ENCODE data around the gene EVA1C.
A peak's percentile ranks its signal among the peaks of the same experiment; 100 is the strongest.

EVA1C gene

DNA sequence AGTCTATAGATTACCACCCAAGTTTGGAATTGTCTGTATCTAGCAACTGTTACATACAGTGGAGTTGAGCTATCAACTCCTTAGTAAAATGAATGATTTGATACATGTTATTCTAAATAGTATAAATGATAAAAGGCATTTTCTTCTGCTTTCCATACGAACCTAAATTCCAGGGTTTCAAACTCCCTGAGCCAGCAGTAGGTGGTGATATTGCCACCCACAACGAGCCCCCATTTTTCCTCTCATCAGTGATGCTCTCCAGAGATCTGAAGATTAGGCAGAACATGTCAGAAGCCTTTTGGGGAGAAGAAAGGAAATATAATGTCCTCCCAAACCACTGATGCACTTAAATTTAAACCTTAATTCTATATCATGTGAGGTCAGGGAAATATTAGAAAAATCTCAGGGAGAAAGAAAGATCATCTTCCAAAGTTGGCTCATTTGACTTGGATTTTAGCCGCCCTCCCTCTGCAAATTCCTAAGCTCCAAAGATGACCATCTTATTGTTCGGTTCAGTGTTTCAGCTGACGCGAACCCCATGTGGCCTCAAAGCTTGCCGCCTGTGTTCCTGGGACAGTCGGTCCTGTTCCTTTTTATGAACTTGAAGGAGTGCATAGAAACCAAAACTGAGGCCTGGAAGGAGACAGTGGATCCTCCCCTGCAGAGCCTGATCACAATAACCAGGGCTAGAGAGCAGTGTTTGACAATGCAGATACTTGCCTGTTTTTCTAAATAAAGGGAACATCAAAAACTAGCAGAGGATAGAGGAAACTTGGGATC, 2.3 kb downstream of the EVA1C start:
- no peak overlapping the region for H3K4me3 ChIP-seq (ENCODE audit: low read depth, low read length)
- peak; percentile 76 for DNase-seq (ENCODE audit: low read depth)
- TF ChIP-seq CTCF (conservative IDR thresholded peaks at IDR 0.05; ENCODE audit: low read depth, low read length) = peak; percentile 76

- H3K4me3 ChIP-seq (ENCODE audit: low read depth, low read length) = no peak overlapping the region
- no peak for TF ChIP-seq CTCF (conservative IDR thresholded peaks at IDR 0.05; ENCODE audit: low read depth, low read length)
- DNase-seq (ENCODE audit: low read depth) = no peak
These were observed 3.2 kb downstream of the EVA1C start for GRCh38 chr21:32415451-32416398.

- no peak overlapping the region for H3K4me3 ChIP-seq (ENCODE audit: low read depth, low read length)
- no peak for DNase-seq (ENCODE audit: low read depth)
- no peak for TF ChIP-seq CTCF (conservative IDR thresholded peaks at IDR 0.05; ENCODE audit: low read depth, low read length)
These were observed 5.6 kb downstream of the EVA1C start for GRCh38 chr21:32418146-32418545.

DNA sequence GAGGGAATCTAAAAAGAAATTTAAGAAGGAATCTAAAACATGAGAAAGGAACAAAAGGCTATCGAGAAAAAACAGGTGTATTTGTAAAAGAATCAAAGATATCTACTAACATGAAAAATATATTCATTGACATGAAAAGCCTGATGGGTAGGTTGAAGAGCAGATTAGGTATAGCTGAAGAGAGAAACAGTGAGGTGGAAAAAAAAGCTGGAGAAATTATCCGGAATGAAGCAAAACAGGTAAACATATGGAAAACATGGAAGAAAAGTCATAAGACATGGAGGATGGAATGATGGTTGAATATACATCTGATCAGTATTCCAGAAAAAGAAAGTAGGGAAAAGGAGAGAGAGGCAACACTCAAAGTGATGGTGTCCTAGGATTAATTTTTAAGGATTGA, 9.6 kb downstream of the EVA1C start:
- TF ChIP-seq CTCF (conservative IDR thresholded peaks at IDR 0.05; ENCODE audit: low read depth, low read length) = no peak
- H3K4me3 ChIP-seq (ENCODE audit: low read depth, low read length) = no peak overlapping the region
- DNase-seq (ENCODE audit: low read depth) = no peak

DNA sequence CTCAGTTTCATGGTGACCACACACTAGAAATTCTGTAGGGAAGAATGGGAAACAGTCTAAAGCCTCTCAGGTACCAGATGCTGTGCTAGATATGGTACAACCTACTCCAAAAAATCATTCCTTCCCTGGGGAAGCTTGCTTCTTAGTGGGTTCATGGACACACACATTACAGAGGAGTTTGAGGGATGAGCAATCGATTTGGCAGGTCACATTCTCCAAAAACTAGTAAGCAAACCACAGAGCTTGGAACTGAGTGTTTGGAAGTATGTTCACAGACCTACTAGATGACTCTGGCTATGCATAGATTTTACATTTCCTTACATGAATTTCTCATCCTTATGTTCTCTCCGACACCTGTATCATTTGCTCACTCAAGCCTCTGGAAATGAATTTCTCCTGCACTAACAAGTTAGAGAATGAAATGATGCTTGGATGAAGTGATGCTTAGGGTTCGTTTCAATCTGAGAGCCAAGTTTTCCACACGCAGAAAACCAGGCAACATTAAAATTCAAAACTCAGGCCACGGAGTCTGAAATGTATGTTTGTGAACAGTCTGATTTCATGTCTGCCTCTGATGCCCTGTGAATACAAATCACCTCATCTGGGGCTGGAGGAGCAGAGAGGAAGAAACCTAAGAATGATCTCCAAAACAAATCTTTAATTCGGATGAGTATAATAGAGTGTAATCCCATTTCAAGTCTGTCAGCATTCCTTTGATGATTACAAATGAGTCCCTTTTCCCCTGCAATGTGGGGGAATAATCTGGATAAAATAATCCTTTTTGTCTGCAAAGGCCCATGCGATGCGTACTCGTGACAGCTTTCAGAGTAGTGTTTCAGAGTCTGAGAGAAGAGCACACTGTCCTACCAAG, 11.0 kb downstream of the EVA1C start:
- TF ChIP-seq CTCF (conservative IDR thresholded peaks at IDR 0.05; ENCODE audit: low read depth, low read length) = no peak
- peak; percentile 76 for DNase-seq (ENCODE audit: low read depth)
- no peak overlapping the region for H3K4me3 ChIP-seq (ENCODE audit: low read depth, low read length)

GRCh38 chr21:32424191-32424535, 11.7 kb downstream of the EVA1C start:
- DNase-seq (ENCODE audit: low read depth) = no peak
- H3K4me3 ChIP-seq (ENCODE audit: low read depth, low read length) = no peak overlapping the region
- TF ChIP-seq CTCF (conservative IDR thresholded peaks at IDR 0.05; ENCODE audit: low read depth, low read length) = no peak
